GM19372 (cell line): ENCODE data around the gene PCDHA8.
"Not testable (repeated sequence)": the region's sequence is repeated elsewhere in the genome, so short reads cannot be mapped to it uniquely, and the experiment has no call there.

Experiments
- ATAC-seq: cut with Tn5 transposase; IDR thresholded peaks from one replicate; pipeline ENCODE4 v1.9.1; 2021; ENCODE audit warnings: mild to moderate bottlenecking, low read depth, moderate library complexity; ENCODE audit not compliant: unreplicated experiment

Gene PCDHA8

GRCh38 chr5:140828362-140828737, 12.6 kb upstream of the PCDHA8 start:
- no peak for ATAC-seq

- not testable (repeated sequence) for ATAC-seq
Measured at GRCh38 chr5:140829511-140830501, 11.2 kb upstream of the PCDHA8 start.

GRCh38 chr5:140833993-140834392, 7.0 kb upstream of the PCDHA8 start, which contains the start of gene PCDHA7:
TSS of gene PCDHA7 (plus strand) at chr5:140834269. CDS start at chr5:140834384, 115 bp downstream.
- ATAC-seq = no peak

DNA sequence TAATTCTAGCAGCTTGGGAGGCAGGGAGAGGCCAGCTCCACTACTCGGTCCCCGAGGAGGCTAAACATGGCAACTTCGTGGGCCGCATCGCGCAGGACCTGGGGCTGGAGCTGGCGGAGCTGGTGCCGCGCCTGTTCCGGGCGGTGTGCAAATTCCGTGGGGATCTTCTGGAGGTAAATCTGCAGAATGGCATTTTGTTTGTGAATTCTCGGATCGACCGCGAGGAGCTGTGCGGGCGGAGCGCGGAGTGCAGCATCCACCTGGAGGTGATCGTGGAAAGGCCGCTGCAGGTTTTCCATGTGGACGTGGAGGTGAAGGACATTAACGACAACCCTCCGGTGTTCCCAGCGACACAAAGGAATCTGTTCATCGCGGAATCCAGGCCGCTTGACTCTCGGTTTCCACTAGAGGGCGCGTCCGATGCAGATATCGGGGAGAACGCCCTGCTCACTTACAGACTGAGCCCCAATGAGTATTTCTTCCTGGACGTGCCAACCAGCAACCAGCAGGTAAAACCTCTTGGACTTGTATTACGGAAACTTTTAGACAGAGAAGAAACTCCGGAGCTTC, 6.5 kb upstream of the PCDHA8 start:
- ATAC-seq = not testable (repeated sequence)

DNA sequence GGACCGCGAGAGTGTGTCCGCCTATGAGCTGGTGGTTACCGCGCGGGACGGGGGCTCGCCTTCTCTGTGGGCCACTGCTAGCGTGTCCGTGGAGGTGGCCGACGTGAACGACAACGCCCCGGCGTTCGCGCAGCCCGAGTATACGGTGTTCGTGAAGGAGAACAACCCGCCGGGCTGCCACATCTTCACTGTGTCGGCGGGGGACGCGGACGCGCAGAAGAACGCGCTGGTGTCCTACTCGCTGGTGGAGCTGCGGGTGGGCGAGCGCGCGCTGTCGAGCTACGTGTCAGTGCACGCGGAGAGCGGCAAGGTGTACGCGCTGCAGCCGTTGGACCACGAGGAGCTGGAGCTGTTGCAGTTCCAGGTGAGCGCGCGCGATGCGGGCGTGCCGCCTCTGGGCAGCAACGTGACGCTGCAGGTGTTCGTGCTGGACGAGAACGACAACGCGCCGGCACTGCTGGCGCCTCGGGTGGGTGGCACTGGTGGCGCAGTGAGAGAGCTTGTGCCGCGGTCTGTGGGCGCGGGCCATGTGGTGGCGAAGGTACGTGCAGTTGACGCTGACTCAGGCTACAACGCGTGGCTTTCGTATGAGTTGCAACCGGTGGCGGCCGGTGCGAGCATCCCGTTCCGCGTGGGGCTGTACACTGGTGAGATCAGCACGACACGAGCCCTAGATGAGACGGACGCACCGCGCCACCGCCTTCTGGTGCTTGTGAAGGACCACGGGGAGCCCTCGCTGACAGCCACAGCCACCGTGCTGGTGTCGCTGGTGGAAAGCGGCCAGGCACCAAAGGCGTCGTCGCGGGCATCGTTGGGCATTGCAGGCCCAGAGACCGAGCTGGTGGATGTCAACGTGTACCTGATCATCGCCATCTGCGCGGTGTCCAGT, 5.1 kb upstream of the PCDHA8 start:
- no peak for ATAC-seq

DNA sequence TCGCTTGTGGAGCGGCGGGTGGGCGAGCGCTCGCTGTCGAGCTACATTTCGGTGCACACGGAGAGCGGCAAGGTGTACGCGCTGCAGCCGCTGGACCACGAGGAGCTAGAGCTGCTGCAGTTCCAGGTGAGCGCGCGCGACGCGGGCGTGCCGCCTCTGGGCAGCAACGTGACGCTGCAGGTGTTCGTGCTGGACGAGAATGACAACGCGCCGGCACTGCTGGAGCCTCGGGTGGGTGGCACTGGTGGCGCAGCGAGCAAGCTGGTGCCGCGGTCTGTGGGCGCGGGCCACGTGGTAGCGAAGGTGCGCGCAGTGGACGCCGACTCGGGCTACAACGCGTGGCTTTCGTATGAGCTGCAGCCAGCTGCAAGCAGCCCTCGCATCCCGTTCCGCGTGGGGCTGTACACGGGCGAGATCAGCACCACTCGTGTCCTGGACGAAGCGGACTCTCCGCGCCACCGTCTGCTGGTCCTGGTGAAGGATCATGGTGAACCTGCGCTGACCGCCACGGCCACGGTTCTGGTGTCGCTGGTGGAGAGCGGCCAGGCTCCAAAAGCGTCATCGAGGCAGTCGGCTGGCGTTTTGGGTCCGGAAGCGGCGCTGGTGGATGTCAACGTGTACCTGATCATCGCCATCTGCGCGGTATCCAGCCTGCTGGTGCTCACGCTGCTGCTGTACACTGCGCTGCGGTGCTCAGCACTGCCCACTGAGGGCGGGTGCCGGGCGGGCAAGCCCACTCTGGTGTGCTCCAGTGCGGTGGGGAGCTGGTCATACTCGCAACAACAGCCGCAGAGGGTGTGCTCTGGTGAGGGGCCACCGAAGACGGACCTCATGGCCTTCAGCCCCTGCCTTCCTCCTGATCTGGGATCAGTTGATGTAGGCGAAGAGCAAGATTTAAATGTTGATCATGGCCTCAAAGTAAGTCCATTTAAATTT, 2.1 kb downstream of the PCDHA8 start:
- no peak for ATAC-seq

GRCh38 chr5:140848139-140849102, 7.4 kb downstream of the PCDHA8 start, which contains the start of gene PCDHA9:
TSS of gene PCDHA9 (plus strand) at chr5:140848382. CDS start at chr5:140848496, 114 bp downstream.
- not testable (repeated sequence) for ATAC-seq

DNA sequence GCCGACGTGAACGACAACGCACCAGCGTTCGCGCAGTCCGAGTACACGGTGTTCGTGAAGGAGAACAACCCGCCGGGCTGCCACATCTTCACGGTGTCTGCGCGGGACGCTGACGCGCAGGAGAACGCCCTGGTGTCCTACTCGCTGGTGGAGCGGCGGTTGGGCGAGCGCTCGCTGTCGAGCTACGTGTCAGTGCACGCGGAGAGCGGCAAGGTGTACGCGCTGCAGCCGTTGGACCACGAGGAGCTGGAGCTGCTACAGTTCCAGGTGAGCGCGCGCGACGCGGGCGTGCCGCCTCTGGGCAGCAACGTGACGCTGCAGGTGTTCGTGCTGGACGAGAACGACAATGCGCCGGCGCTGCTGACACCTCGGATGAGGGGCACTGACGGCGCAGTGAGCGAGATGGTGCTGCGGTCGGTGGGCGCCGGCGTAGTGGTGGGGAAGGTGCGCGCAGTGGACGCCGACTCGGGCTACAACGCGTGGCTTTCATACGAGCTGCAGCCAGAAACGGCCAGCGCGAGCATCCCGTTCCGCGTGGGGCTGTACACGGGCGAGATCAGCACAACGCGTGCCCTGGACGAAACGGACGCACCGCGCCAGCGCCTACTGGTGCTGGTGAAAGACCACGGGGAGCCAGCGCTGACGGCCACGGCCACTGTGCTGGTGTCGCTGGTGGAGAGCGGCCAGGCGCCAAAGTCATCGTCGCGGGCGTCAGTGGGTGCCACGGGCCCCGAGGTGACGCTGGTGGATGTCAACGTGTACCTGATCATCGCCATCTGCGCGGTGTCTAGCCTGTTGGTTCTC, 9.0 kb downstream of the PCDHA8 start:
- ATAC-seq = not testable (repeated sequence)

DNA sequence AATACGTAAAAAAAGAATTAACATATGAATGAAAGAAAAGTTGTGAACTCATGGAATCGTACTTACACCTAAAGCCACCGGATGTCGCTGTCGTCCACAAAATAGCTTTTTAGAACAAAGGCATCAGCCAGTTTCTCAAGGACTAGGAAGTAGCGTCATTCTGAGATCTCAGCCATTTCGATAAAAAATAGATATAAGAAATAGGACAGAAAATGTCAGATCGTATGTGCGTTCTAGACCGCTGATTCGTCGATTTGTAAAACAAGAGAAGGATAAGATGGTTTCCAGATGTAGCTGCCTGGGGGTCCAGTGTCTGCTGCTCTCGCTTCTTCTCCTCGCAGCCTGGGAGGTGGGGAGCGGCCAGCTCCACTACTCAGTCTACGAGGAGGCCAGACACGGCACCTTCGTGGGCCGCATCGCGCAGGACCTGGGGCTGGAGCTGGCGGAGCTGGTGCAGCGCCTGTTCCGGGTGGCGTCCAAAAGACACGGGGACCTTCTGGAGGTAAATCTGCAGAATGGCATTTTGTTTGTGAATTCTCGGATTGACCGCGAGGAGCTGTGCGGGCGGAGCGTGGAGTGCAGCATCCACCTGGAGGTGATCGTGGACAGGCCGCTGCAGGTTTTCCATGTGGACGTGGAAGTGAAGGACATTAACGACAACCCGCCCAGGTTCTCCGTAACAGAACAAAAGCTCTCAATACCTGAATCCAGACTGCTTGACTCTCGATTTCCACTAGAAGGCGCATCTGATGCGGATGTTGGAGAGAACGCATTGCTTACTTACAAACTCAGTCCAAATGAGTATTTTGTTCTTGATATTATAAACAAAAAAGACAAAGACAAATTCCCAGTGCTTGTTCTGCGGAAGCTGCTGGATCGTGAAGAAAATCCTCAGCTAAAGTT, 15.0 kb downstream of the PCDHA8 start, which contains the start of gene PCDHA10:
Gene PCDHA10 (plus strand): TSS at position 126 of the 903 bp plus-strand sequence. CDS start 152 bp downstream, at position 278.
- no peak for ATAC-seq

- no peak for ATAC-seq
Measured at GRCh38 chr5:140857177-140857986, 16.4 kb downstream of the PCDHA8 start.

DNA sequence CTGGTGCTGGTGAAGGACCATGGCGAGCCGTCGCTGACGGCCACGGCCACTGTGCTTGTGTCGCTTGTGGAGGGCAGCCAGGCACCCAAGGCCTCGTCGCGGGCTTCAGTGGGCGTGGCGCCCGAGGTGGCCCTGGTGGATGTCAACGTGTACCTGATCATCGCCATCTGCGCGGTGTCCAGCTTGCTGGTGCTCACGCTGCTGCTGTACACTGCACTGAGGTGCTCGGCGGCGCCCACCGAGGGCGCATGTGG, 16.9 kb downstream of the PCDHA8 start:
- no peak for ATAC-seq

GRCh38 chr5:140862441-140863295, 21.7 kb downstream of the PCDHA8 start:
- no peak for ATAC-seq

- no peak for ATAC-seq
Measured at GRCh38 chr5:140868721-140869554, 28.0 kb downstream of the PCDHA8 start, which contains the start of gene PCDHA11. TSS of gene PCDHA11 (plus strand) at chr5:140868957. CDS start at chr5:140869104, 147 bp downstream.

- ATAC-seq = no peak
Measured at GRCh38 chr5:140869555-140869886, 28.5 kb downstream of the PCDHA8 start.
